Spleen (tissue), 7 donors: ENCODE measurements around the gene DPF3.

ENCODE experiments used
- CTCF ChIP-seq, 11 experiments: fragments of 200-600 bp in 7 of 11; fragments of 450-650 bp in 4 of 11; sonication (generic) in 4 of 11; IDR thresholded peaks in 8 of 11; conservative IDR thresholded peaks in 3 of 11; 1 replicate in 7 of 11; 2 replicates in 4 of 11; pipeline versions ENCODE4 v1.4.0 to v1.8.0; 2016 to 2021; ENCODE audit warnings: antibody characterized with exemption in 11 of 11, inconsistent platforms in 4 of 11, mild to moderate bottlenecking in 1 of 11
- POLR2A ChIP-seq, 3 donors: fragments of 450-650 bp; IDR thresholded peaks; one replicate each; pipeline ENCODE4 v1.5.1; 2017; ENCODE audit warnings: antibody characterized with exemption in 3 of 3, mild to moderate bottlenecking in 1 of 3
- donor health status: DM: no; HTN: no; CAD: no; lungs with moderate emphysema.
- donor health status: DM: no; HTN: no; CAD: no.
- donor health status: DM: no; HTN: no; CAD: no.

- TF ChIP-seq POLR2A (IDR thresholded peaks at IDR 0.05): no peak
- TF ChIP-seq CTCF (IDR thresholded peaks at IDR 0.05 in 8 of 11, conservative IDR thresholded peaks at IDR 0.05 in 3 of 11): no peak
Measured at GRCh38 chr14:72688990-72689671, 204.8 kb downstream of the DPF3 start.
